Right atrium auricular region (tissue), 2 donors: ENCODE results near the gene CFAP92. TPM values are rescaled to one million over a fixed set of nuclear protein-coding genes. Genes with fewer than 3 reads are reported as not detected.

Experiments used
- DNase-seq: peaks from one replicate; pipeline ENCODE4 v3.0.0-alpha.2; 2019; ENCODE audit warnings: low spot score
- H3K27ac ChIP-seq, 2 donors: fragments of 200-600 bp; sonication (generic); 1 replicate in 1 of 2; 2 replicates in 1 of 2; pipeline ENCODE4 v1.5.1; 2016 to 2019
- H3K27me3 ChIP-seq, 2 donors: fragments of 200-600 bp; sonication (generic); one replicate each; pipeline versions ENCODE4 v1.5.1 to v1.6.0; 2017 to 2019
- H3K36me3 ChIP-seq: fragments of 200-600 bp; sonication (generic); one replicate; pipeline ENCODE4 v1.5.1; 2016
- H3K4me1 ChIP-seq, 2 donors: fragments of 200-600 bp; sonication (generic); one replicate each; pipeline versions ENCODE4 v1.5.1 to v1.6.0; 2017 to 2019
- H3K4me3 ChIP-seq, 2 donors: fragments of 200-600 bp; sonication (generic); 1 replicate in 1 of 2; 2 replicates in 1 of 2; pipeline ENCODE4 v1.5.1; 2017 to 2019; ENCODE audit warnings: mild to moderate bottlenecking in 1 of 2, moderate library complexity in 1 of 2
- H3K9me3 ChIP-seq, 2 donors: fragments of 200-600 bp; sonication (generic); one replicate each; pipeline ENCODE4 v1.5.1; 2019
- CTCF ChIP-seq, 2 donors: fragments of 200-600 bp; sonication (generic); IDR thresholded peaks; one replicate each; pipeline ENCODE4 v1.5.1; 2019; ENCODE audit warnings: antibody characterized with exemption in 2 of 2
- total RNA-seq, 2 donors: library from RNA; depleted of rRNA; stranded (reverse); fragments of >200 nt; gene quantifications; one replicate each; pipeline ENCODE4 v1.1.0, GENCODE V29; 2016

Gene CFAP92
- total RNA-seq, 2 donors from 2014 or later = not detected

- H3K27me3 ChIP-seq = no peaks in the 10 kb centered on the region
- H3K36me3 ChIP-seq = no peaks in the 10 kb centered on the region
- peaks cover 0 to 48% of the 10 kb centered on the region in 2 donors for H3K4me1 ChIP-seq
- H3K27ac ChIP-seq = no peak overlapping the region
- TF ChIP-seq CTCF (IDR thresholded peaks at IDR 0.05) = no peak
- H3K9me3 ChIP-seq = no peaks in the 10 kb centered on the region
- H3K4me3 ChIP-seq = no peak overlapping the region
- DNase-seq = no peak
These were observed 4.7 kb upstream of the CFAP92 start for GRCh38 chr3:128998561-128998960.

GRCh38 chr3:128997486-128998133 is 3.7 kb upstream of the CFAP92 start:
- H3K27me3 ChIP-seq = no peaks in the 10 kb centered on the region
- no peak for TF ChIP-seq CTCF (IDR thresholded peaks at IDR 0.05)
- no peaks in the 10 kb centered on the region for H3K9me3 ChIP-seq
- DNase-seq = no peak
- peaks cover 0 to 43% of the 10 kb centered on the region in 2 donors for H3K4me1 ChIP-seq
- no peak overlapping the region for H3K4me3 ChIP-seq
- H3K36me3 ChIP-seq = no peaks in the 10 kb centered on the region
- no peak overlapping the region for H3K27ac ChIP-seq

DNA sequence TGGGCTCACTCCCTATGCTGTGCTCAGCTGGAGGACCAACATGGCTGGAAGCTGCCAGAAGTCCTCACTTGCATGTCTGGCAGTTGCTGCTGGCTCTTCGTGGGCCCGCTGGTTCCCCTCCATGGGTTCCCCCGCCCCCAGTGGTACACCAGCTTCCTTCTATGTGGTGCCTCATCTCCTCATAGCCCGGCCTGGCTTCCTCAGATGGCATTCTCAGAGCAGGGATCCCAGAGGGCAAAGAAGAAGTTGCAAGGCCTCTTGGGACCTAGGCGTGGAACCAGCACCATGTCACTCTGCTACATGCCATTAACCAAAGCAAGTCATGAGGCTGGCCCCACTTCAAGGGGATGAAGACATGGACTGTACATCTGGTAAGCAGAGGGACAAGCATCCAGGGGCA is 2.9 kb upstream of the CFAP92 start:
- TF ChIP-seq CTCF (IDR thresholded peaks at IDR 0.05) = no peak
- no peak overlapping the region for H3K4me3 ChIP-seq
- H3K9me3 ChIP-seq = no peaks in the 10 kb centered on the region
- no peak overlapping the region for H3K27ac ChIP-seq
- H3K4me1 ChIP-seq = peaks cover 0 to 34% of the 10 kb centered on the region in 2 donors
- no peak for DNase-seq
- no peaks in the 10 kb centered on the region for H3K27me3 ChIP-seq
- H3K36me3 ChIP-seq = no peaks in the 10 kb centered on the region

- Histone ChIP-seq H3K27me3 (no peaks in the 10 kb centered on the region), H3K4me1 (peaks cover 0 to 29% of the 10 kb centered on the region in 2 donors), H3K27ac (no peak overlapping the region), H3K9me3 (no peaks in the 10 kb centered on the region), H3K36me3 (no peaks in the 10 kb centered on the region), H3K4me3 (no peak overlapping the region)
- no peak for DNase-seq
- no peak for TF ChIP-seq CTCF (IDR thresholded peaks at IDR 0.05)
These were observed 2.3 kb upstream of the CFAP92 start for GRCh38 chr3:128996200-128996599.

- no peak for TF ChIP-seq CTCF (IDR thresholded peaks at IDR 0.05)
- no peak for DNase-seq
- Histone ChIP-seq H3K36me3 (no peaks in the 10 kb centered on the region), H3K27ac (no peak overlapping the region), H3K9me3 (no peaks in the 10 kb centered on the region), H3K4me1 (peaks cover 0 to 24% of the 10 kb centered on the region in 2 donors), H3K4me3 (no peak overlapping the region), H3K27me3 (no peaks in the 10 kb centered on the region)
These were observed 1.9 kb upstream of the CFAP92 start for GRCh38 chr3:128995737-128996136.
